HG03575 (cell line): ENCODE data around the gene DTNBP1.

ENCODE experiments used
- ATAC-seq: cut with Tn5 transposase; IDR thresholded peaks from one replicate; pipeline ENCODE4 v1.9.1; 2021; ENCODE audit not compliant: unreplicated experiment, insufficient number of reproducible peaks, low FRiP score; ENCODE audit errors: extremely low read depth

Gene DTNBP1

GRCh38 chr6:15598273-15598798 is 64.5 kb downstream of the DTNBP1 start:
- ATAC-seq = no peak

GRCh38 chr6:15596186-15596896 is 66.5 kb downstream of the DTNBP1 start:
- no peak for ATAC-seq

GRCh38 chr6:15595461-15596173 is 67.2 kb downstream of the DTNBP1 start:
- ATAC-seq = no peak

GRCh38 chr6:15594512-15595259 is 68.1 kb downstream of the DTNBP1 start:
- no peak for ATAC-seq

- no peak for ATAC-seq
These were observed 69.0 kb downstream of the DTNBP1 start for GRCh38 chr6:15593798-15594197.

GRCh38 chr6:15592610-15593009 is 70.2 kb downstream of the DTNBP1 start:
- no peak for ATAC-seq

GRCh38 chr6:15588971-15589634 is 73.7 kb downstream of the DTNBP1 start:
- ATAC-seq = no peak

GRCh38 chr6:15586503-15586902 is 76.3 kb downstream of the DTNBP1 start:
- no peak for ATAC-seq

GRCh38 chr6:15585760-15586214 is 77.0 kb downstream of the DTNBP1 start:
- ATAC-seq = no peak

GRCh38 chr6:15582499-15582898 is 80.3 kb downstream of the DTNBP1 start:
- ATAC-seq = no peak

- no peak for ATAC-seq
These were observed 81.1 kb downstream of the DTNBP1 start for GRCh38 chr6:15581751-15582150.

GRCh38 chr6:15580326-15580725 is 82.5 kb downstream of the DTNBP1 start:
- ATAC-seq = no peak

GRCh38 chr6:15578716-15579391 is 84.0 kb downstream of the DTNBP1 start:
- no peak for ATAC-seq

GRCh38 chr6:15577550-15578171 is 85.2 kb downstream of the DTNBP1 start:
- ATAC-seq = no peak

- ATAC-seq = no peak
These were observed 85.7 kb downstream of the DTNBP1 start for GRCh38 chr6:15577106-15577505.

- ATAC-seq = no peak
These were observed 87.3 kb downstream of the DTNBP1 start for GRCh38 chr6:15575357-15576033.

- no peak for ATAC-seq
These were observed 88.3 kb downstream of the DTNBP1 start for GRCh38 chr6:15574486-15574885.

- ATAC-seq = no peak
These were observed 88.8 kb downstream of the DTNBP1 start for GRCh38 chr6:15574023-15574422.
